Right lung (tissue), 10 donors: ENCODE measurements around the gene ETDA. TPM values are rescaled to one million over a fixed set of nuclear protein-coding genes. Genes with fewer than 3 reads are reported as not detected.
"Not testable (repeated sequence)": the region's sequence is repeated elsewhere in the genome, so short reads cannot be mapped to it uniquely, and the experiment has no call there.

Experiments
- DNase-seq, 2 donors: peaks; one replicate each; pipeline ENCODE4 v3.0.0-alpha.2; 2013
- long read RNA-seq, 8 donors: transcript quantifications; one replicate each; lab custom pipeline, GENCODE V29; 2026
- polyA plus RNA-seq, 5 donors: library from polyadenylated mRNA; unstranded; fragments of 120-200 nt; gene quantifications; one replicate each; pipeline versions ENCODE4 v1.2.1 to v1.2.3, GENCODE V29; 2013; ENCODE audit warnings: inconsistent platforms in 1 of 5, low replicate concordance in 1 of 5; ENCODE audit not compliant: insufficient read length in 5 of 5, insufficient read depth in 1 of 5

ETDA gene
- under 1 TPM; 0.21 to 0.75 (median 0.33) TPM for polyA plus RNA-seq
- long read RNA-seq, donor 1: 0 reads
- long read RNA-seq, donor 2: 0 reads
- long read RNA-seq, donor 3: 0 reads
- long read RNA-seq, donor 4: 0 reads
- long read RNA-seq, donor 5: 0 reads
- long read RNA-seq, donor 6: 0 reads
- long read RNA-seq, donor 7: 0 reads
- long read RNA-seq, donor 8: 0 reads

DNA sequence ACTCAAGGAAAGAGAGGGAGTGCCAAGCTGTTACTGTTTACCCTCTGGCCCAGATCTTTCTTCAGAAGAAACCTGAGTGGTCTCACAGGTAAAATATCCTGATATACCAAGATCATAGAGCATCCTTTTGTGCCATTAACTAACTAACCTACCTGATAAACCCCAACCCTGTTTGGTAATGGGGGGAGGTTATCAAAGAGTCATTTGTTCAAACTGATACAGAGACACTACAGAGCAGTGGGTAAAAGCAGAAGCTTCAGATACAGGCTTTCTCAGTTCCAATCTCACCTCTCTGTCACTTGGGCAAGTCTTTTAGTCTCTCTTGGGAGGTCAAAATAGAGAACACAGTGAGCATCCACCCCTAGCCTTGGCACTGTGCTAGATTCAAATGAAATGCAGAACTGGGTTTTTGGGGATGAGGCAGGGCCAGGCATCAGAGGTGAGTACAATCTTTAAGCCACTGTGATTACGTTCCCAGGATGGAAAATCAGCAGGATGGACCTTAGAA lies at the start of gene ETDA:
ETDA (plus strand) TSS at position 51 of the 508 bp plus-strand sequence. CDS start 1,216 bp downstream, outside the sequence.
- DNase-seq: not testable (repeated sequence)

DNA sequence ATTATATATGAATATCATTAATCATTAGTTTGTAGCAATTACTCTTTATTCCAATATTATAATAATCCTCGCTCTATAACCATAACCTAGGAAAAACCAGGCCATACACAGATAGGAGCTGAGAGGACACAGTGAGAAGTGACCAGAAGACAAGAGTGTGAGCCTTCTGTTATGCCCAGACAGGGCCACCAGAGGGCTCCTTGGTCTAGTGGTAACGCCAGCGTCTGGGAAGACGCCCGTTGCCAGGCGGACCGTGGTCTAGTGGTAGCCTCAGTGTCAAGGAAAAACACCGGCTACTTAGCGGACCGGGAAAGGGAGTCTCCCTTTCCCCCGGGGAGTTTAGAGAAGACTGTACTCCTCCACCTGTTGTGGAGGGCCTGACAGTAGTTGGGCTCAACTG lies 45.4 kb upstream of the ETDA start:
- DNase-seq: not testable (repeated sequence)

DNA sequence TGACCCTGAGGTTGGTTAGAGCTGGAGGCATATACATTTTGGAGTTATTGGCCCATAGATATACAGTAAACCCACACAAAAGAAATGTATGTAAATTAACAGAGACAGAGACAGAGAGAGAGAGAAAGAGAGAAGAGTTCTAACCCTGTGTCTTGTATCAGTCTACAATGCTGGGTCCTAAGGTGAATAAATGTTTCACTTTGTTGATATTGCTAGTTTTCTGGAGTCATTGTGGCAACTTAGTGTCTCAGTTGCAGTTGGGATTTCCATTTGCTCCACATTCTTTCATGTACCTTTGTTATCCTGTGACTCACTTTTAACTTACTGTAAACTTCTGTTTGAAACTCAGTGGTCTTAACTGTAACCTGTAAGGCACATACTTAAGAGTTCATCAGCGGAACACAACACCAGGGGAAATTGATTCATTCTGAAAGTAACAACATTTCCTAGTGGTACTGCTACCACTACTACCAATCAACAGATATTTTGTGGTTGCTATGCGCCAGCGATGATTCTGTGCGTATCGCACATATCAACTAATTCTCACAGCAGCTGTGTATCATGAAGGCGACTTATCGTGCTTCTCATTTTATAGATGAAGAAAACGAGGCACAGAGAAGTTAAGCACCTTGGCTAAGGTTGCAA lies 38.5 kb upstream of the ETDA start:
- DNase-seq: no peak

DNA sequence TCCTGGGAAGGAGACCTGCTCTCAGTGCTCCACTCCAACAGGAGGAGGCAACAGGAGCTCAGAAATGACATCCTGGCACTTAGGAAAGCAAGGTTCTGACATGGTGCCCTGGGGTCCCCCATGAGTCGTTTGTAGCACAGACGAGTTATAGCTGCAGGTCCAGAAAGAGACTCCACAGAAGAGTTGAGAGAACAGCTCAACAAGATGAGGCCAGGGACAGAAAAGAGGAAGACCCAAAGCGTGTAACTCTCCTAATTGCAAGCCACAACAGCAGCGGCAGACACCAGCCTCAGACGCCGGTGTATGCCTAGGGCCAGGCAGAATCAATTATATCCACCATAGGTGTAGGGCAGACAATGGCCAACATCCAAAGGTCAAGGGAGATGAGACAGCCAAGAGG lies 5.9 kb upstream of the ETDA start:
- DNase-seq: not testable (repeated sequence)

DNA sequence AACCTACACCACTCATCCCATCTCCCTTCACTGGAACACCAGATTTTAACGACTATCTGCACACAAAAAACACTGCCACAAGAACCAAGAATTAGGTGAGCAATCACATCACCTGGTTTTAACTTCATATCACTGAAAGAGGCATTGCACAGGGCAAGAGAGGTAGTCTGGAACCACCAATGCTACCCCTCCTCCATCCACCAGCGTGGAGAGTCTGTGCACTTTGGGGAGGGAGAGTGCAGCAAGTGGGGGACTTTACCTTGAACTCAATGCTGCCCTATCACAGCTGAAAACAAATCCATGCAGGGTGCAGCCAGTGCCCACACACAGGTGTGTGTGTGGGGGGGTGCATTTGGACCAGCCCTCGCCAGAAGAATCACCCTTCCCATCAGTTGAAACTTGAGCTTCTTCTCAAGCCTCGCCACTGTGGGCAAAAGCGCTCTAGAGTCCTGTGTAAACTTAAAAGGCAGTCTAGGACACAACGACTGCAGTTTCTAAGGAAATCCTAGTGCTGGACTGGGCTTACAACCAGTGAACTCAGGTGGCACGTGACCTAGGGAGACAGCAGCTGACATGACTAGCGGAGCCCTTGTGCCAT lies 4.3 kb downstream of the ETDA start:
- not testable (repeated sequence) for DNase-seq

DNA sequence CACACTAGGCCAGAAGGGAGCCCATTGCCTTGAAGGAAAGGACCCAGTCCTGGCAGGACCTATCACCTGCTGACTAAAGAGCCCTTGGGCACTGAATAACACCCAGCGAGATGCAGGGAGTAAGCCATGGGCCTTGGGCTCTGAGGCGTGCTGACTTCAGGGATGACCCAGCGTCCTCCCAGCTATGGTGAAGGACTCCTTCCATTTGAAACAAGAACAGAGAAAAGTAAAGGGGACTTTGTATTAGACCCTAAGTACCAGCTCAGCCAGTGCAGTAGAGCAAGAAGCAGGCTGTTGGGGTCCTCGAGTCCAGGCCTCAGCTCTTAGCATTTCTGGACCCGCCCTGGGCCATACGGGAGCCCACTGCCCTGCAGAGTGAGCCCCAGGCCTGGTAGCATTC lies 5.1 kb downstream of the ETDA start:
- no peak for DNase-seq

DNA sequence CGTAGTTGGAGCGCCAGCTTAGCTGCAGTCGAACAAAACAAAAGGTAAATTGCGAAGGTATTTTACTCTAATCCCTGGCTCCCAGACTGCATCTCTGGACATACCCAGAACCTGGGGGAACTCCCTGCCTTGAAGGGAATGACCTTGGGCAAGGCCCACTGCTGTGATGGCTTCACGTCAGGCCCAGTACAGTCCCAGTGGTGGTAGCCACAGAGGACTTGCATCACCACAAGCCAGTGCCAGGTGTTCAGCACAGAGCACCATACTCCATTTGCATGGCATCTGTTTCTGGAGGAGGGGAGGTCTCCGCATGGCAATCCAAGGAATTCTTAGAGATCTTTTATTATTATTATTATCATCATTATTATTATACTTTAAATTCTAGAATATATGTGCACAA lies 5.6 kb downstream of the ETDA start:
- no peak for DNase-seq

DNA sequence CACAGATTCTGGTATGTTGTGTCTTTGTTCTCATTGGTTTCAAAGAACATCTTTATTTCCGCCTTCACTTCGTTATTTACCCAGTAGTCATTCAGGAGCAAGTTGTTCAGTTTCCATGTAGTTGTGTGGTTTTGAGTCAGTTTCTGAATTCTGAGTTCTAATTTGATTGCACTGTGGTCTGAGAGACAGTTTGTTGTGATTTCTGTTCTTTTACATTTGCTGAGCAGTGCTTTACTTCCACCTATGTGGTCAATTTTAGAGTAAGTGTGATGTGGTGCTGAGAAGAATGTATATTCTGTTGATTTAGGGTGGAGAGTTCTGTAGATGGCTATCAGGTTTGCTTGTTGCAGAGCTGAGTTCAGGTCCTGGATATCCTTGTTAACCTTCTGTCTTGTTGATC lies 9.1 kb downstream of the ETDA start:
- not testable (repeated sequence) for DNase-seq

DNA sequence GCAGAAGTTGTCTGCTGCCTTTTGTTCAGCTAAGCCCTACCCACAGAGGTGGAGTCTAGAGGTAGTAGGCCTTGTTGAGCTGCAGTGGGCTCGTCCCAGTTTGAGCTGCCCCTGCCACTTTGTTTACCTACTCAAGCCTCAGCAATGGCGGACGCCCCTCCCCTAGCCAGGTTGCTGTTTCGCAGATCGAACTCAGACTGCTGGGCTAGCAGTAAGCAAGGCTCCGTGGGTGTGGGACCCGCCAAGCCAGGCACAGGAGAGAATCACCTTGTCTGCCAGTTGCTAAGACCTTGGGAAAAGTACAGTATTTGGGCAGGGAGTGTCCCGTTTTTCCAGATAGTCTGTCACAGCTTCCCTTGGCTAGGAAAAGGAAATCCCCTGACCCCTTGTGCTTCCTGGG lies 11.5 kb downstream of the ETDA start:
- DNase-seq: not testable (repeated sequence)

DNA sequence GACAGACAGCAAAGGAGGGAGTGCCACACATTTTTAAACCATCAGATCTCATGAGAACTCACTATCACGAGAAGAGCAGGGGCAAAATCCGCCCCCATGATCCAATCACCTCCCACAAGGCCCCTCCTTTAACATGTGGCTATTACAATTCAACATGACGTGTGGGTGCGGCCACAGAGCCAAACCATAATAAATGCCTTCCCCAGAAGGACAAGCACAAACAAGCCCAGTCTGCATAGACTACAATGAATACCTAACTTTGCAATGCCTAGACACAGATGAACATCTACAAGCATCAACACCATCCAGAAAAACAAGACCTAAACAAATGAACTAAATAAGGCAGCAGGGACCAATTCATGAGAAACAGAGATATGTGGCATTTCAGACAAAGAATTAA lies 12.3 kb downstream of the ETDA start:
- no peak for DNase-seq

DNA sequence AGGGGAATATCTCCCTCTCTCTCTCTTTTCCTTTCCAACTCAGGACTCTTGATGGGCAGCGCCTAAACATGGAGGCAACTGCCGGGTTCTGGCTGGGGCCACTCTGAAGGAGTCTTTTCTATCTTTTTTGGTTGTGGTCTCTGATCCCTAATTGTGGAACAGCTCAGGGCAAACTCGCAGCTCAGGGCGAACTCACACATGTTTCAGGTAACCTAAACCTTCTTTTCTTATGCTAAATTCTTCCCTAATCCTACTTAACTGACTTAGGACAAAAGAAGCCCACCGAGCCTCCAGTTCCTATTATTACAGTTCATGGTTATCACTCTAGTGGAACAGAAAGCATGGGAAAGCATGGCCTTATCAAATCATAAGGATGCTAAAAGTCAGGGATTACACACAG lies 21.3 kb downstream of the ETDA start:
- no peak for DNase-seq

DNA sequence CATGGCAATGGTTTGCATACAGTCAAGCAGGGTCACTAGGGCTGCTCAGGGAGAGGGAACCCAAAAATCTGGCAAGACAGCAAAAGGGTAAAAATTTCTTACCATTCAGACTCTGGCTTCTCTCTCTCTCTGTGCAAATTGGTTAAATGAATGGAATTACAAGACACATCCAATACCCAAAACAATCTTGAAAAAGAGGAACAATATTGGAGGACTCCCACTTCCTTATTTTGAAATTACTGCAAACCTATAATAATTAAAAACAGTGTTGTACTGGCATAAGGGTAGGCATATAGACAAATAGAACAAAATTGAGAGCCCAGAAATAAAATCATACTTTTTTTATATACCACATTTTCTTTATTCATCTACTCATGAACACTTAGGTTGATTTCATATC lies 24.1 kb downstream of the ETDA start:
- DNase-seq: no peak

DNA sequence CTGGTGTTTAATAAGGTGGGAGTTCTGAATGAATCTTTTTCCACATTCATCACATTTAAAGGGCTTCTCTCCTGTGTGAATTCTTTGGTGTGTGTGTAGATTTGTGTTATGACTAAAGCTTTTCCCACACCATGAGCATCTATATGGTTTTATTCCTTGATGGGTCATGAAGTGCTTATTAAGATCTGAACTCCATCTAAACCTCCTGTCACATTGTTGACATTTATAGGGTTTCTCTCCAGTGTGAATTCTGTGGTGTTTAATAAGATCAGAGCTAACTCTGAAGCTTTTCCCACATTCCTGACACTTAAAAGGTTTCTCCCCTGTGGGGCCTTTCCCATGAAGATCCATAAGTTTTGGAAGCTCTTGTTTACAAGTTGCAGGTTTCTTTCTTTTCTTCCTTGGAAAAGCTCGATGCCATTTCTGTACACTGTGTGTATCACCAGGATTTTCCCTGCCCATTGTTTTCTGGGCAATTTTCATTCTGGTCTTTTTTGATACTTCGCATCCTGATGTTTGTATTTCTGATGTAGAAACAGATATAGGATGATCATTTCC lies 35.5 kb downstream of the ETDA start:
- no peak for DNase-seq

DNA sequence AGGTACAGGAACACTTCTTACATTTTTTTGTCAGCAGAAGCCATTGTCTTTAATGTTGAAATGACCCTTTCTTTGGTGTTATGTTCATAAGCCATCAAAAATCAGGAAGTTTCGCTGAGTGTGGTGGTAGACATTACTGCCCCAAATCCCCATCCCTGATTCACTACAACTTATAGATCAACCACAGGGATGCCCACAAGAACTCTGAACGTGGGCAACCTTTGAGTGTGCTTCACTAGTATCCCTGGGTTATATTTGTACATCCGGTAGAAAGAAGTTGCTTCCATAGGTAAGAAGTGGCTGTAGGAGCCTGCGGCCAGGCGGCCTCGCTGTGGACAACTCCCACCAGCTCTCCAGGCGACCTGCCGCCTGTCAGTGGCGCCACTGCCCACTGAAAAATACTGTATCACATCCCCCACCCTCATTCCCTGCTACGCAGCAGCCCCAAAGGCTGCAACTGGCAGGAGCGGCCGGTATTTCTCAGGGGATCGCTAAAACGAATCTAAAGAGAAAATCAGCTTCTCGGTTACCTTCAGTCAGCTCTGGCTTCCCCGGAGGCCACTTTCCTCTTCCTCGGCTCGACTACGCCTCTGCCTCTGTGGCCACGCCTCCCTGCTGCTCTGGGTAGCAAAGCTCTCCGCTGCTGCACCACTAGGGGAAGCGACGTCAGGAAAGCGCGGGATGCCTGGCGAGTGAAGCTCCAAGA lies 43.5 kb downstream of the ETDA start:
- peak; percentile 12 to 23 for DNase-seq

DNA sequence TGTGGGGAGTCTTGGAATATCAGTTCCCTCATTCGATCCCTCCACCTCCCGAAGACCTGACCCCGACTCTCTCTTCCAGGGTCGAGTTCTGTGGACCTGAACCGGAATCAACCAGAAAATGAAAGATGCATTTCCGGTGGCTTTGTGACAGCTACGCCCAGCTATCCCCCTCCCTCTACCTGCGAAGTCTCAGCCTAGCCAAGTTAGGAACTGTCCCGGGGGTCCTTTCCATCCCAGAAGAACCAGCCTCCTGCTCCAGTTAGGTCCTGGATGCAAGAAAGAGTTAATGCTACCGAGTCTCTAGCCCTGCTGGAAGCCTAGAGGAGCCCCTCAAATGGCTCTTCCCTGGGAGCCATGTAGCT lies 44.1 kb downstream of the ETDA start:
- no peak for DNase-seq

DNA sequence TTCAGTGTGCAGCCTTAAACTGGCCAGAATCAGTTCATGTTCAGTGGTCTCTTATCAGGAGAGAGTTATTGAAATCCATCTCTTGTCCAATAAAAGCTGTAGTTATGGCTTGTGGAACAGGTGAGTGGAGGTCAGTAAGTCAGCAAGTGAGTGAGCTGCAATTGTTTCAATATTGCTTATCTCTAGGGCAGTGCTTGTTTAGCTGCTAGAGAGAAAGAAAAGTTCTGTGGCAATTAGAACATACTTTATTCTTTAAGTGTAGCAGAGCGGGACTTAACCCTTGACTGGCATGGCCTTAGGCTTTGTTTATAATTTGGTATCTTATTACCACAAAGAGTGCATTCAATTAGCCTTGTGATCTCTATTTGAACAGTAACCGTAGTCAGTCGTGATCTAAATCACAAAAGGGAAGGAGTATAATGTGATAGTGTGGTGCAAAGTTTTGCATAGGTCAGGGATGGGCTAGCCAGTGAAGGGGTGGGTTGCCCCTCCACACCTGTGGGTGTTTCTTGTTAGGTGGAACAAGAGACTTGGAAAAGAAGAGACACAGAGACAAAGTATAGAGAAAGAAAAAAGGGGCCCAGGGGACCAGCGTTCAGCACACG lies 50.5 kb downstream of the ETDA start:
- no peak for DNase-seq

Other genes with a start within 250 kb of the ETDA start
- 10 to 100 TPM; 16.2 to 22.5 (median 19.0) TPM for gene RTL8B, start 229.5 kb upstream of the ETDA start, polyA plus RNA-seq
- 100 to 1,000 TPM; 156 to 284 (median 190) TPM for gene RTL8C, start 219.7 kb upstream of the ETDA start, polyA plus RNA-seq
- gene RTL8A, start 199.9 kb upstream of the ETDA start, polyA plus RNA-seq: 10 to 100 TPM; 63.1 to 89.4 (median 71.2) TPM
- 1 to 10 TPM; 3.6 to 5.0 (median 4.3) TPM for gene SMIM10L2B, start 153.3 kb upstream of the ETDA start, polyA plus RNA-seq
- under 1 TPM in 4 of 5 donors, not detected in 1; 0.19 to 0.51 (median 0.39) TPM for gene ETDB, start 131.5 kb upstream of the ETDA start, polyA plus RNA-seq
- gene CT55, start 80.7 kb upstream of the ETDA start, polyA plus RNA-seq: under 1 TPM in 3 of 5 donors, not detected in 2; 0.13 to 0.50 (median 0.33) TPM
- under 1 TPM in 1 of 5 donors, not detected in 4; 0.69 TPM for gene ETDC, start 57.4 kb downstream of the ETDA start, polyA plus RNA-seq
- 10 to 100 TPM; 22.6 to 28.9 (median 28.7) TPM for gene ZNF75D, start 92.0 kb downstream of the ETDA start, polyA plus RNA-seq
- 10 to 100 TPM in 4 of 5 donors, 1 to 10 TPM in 1; 9.1 to 16.7 (median 11.6) TPM for gene ZNF449, start 92.7 kb downstream of the ETDA start, polyA plus RNA-seq
- 1 to 10 TPM; 6.2 to 9.6 (median 7.6) TPM for gene SMIM10L2A, start 169.9 kb downstream of the ETDA start, polyA plus RNA-seq